Natural killer cell treated with Interleukin-12 subunit alpha and Interleukin-12 subunit beta and Interleukin-15 and Interleukin-18, amount 100 ng/mL, for 72 hours (primary cell): ENCODE measurements around the gene ATP8B4. TPM values are rescaled to one million over a fixed set of nuclear protein-coding genes. Genes with fewer than 3 reads are reported as not detected.

Experiments used
- ATAC-seq, 2 donors: fragments of 150-1000 bp; cut with Tn5 transposase in 1 of 2; sonication (Bioruptor Pico), chemical (Tn5 transposase) in 1 of 2; 2 replicates each; pipeline ENCODE4 v1.10.0; 2021
- DNase-seq: peaks from one replicate; pipeline ENCODE4 v3.0.0; 2022; ENCODE audit warnings: low spot score
- H3K27ac Mint-ChIP-seq, 2 donors: 1 replicate in 1 of 2; 2 replicates in 1 of 2; pipeline ENCODE4 v1.8.0; 2022; ENCODE audit warnings: mixed read lengths in 2 of 2, mild to moderate bottlenecking in 1 of 2, moderate library complexity in 1 of 2
- H3K27me3 Mint-ChIP-seq, 2 donors: 1 replicate in 1 of 2; 2 replicates in 1 of 2; pipeline ENCODE4 v1.8.0; 2022; ENCODE audit warnings: mixed read lengths in 2 of 2
- H3K36me3 Mint-ChIP-seq: one replicate; pipeline ENCODE4 v1.8.0; 2022; ENCODE audit warnings: mixed read lengths
- H3K4me1 Mint-ChIP-seq, 2 donors: 1 replicate in 1 of 2; 2 replicates in 1 of 2; pipeline ENCODE4 v1.8.0; 2022; ENCODE audit warnings: low read depth in 2 of 2, mixed read lengths in 2 of 2, mild to moderate bottlenecking in 1 of 2
- H3K4me3 Mint-ChIP-seq: one replicate; pipeline ENCODE4 v1.8.0; 2022; ENCODE audit warnings: mixed read lengths
- H3K9me3 Mint-ChIP-seq: 2 replicates; pipeline ENCODE4 v1.8.0; 2022; ENCODE audit warnings: mixed read lengths
- total RNA-seq, 2 donors: library from RNA; stranded (reverse); gene quantifications; one replicate each; pipeline ENCODE4 v1.2.3, GENCODE V29; 2022

ATP8B4 gene
- total RNA-seq, 2 donors from 2014 or later = 273 to 296 TPM

DNA sequence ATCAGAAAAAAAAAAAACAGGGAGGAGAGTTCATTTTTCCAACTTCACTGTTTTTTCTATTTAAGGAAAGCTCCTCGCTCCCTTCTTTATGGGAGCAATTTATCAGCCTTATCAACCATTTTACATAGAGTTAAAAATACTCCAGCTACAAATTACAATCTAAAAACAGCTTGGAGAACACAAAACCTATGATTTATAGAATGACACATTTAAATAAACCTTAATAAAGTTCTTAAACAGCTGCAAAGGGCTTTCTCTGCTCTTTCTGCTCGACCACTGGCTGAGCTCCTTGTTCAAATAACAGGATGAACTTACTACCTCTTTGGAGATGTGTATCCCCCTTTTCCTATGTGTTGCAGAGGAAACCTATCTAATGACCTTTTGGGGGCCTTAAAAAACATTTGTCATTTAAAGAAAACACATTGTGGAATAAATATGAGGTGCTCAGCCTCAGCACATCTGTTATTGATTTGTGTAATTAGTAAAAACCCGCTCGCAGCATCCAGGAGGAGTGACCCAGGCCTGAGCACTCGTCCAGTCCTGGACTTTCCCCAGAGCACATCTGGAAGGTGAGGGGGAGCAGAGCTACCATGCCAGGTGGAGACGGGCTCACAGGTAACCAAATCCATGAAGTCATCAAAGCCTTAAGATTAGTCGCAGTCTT is 231.2 kb downstream of the ATP8B4 start:
- H3K9me3 Mint-ChIP-seq = no peaks in the 10 kb centered on the region
- peaks cover 5 to 14% of the 10 kb centered on the region in 2 donors for H3K4me1 Mint-ChIP-seq
- no peak overlapping the region for H3K27ac Mint-ChIP-seq
- DNase-seq = no peak
- no peak for ATAC-seq
- peaks cover 27% of the 10 kb centered on the region for H3K36me3 Mint-ChIP-seq
- no peak overlapping the region for H3K4me3 Mint-ChIP-seq
- no peaks in the 10 kb centered on the region for H3K27me3 Mint-ChIP-seq

DNA sequence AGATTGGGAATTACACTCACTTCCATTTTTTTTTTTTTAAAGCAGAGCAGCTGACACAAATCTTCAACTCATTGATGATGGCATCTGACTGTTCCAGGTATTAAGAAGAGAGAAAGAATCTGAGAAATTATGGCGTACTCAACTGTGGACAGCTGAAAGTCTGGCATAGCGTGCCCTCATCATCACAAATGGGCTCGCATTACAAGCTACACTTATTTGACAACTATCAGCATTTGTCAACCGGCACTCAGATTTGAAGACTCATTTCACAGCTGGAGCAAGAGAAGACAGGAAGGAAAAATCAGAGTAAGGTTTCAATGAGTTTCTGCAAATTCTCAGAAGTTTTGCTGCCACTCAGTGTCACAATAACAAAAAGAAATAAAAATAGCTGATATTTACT is 235.9 kb downstream of the ATP8B4 start:
- no peaks in the 10 kb centered on the region for H3K27me3 Mint-ChIP-seq

GRCh38 chr15:49881866-49882265 is 237.2 kb downstream of the ATP8B4 start:
- Mint-ChIP-seq H3K4me1 (peaks cover 6 to 22% of the 10 kb centered on the region in 2 donors), H3K36me3 (peaks cover 25% of the 10 kb centered on the region), H3K4me3 (no peak overlapping the region), H3K27me3 (no peaks in the 10 kb centered on the region), H3K9me3 (no peaks in the 10 kb centered on the region), H3K27ac (peak overlapping the region in 1 of 2 donors; percentile 8)
- no peak for DNase-seq
- ATAC-seq = peak in 1 of 2 donors; percentile 11

More for the DNA sequence above, 235.9 kb downstream of the ATP8B4 start:
- Mint-ChIP-seq H3K36me3 (peaks cover 23% of the 10 kb centered on the region), H3K4me3 (no peak overlapping the region), H3K4me1 (peaks cover 5 to 21% of the 10 kb centered on the region in 2 donors), H3K9me3 (no peaks in the 10 kb centered on the region), H3K27ac (no peak overlapping the region)
- no peak for DNase-seq
- no peak for ATAC-seq

DNA sequence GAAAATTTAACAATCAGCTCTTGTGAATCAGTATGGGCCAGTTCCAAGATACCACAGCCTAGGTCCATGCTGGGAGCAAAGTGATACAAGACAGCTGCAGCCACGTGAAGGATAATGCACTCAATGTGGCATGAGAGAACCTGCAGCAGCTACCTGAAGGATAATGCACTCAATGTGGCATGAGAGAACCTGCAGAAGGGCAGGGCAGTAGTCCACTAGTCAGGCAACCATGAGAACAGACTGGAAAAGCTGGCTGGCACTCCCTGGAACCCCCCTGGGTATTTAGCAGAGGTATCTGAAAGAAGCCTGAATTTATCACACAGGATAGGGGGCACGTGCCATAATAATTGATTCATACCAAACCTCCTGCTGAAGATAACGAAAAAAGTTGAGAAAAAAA is 237.6 kb downstream of the ATP8B4 start:
- Mint-ChIP-seq H3K4me1 (peaks cover 10 to 25% of the 10 kb centered on the region in 2 donors), H3K27ac (no peak overlapping the region), H3K36me3 (peaks cover 29% of the 10 kb centered on the region)

GRCh38 chr15:49877873-49878521 is 241.0 kb downstream of the ATP8B4 start:
- DNase-seq (no peak), ATAC-seq (no peak)
- Mint-ChIP-seq H3K9me3 (no peaks in the 10 kb centered on the region), H3K4me1 (peaks cover 5 to 19% of the 10 kb centered on the region in 2 donors), H3K4me3 (no peak overlapping the region), H3K36me3 (peaks cover 50% of the 10 kb centered on the region), H3K27me3 (no peaks in the 10 kb centered on the region), H3K27ac (no peak overlapping the region)

More for the DNA sequence above, 237.6 kb downstream of the ATP8B4 start:
- H3K4me3 Mint-ChIP-seq = no peak overlapping the region
- DNase-seq (no peak), ATAC-seq (no peak)
- H3K9me3 Mint-ChIP-seq = no peaks in the 10 kb centered on the region
- no peaks in the 10 kb centered on the region for H3K27me3 Mint-ChIP-seq

DNA sequence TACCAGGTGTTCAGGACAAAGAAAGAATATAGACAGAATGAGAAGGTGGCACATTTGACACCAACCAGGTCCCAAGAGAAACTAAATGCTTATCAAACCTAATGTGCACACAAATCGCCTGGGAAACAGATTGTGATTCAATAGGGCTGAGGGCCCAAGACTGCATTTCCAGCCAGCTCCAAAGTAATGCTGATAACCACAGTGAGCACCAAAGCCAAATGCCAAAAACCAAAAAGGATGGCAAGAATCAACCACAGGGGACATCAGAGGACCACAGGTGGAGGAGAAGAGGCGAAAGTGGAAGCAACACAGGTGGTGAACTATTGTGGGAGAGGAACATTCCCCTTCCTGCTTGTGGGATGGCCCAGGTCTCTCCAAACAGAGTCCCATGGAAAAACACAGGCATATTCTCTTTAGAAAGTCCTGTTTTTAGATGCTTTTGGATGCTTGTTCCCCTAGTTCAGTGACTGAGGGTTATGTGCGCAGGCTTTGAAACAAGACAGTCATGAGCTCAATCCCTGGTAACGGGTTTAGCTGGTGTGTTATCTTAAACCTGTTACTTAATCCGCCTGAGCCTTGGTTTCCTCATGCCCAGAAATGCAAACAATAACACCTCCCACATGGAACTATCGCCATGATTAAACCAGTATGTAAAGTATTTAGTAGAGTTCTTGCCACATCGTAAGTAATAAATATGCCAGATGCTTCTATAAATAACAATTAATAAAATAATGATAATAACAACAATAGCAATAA is 241.7 kb downstream of the ATP8B4 start:
- Mint-ChIP-seq H3K27ac (peak overlapping the region; percentile 38 to 76), H3K4me1 (peaks cover 5 to 19% of the 10 kb centered on the region in 2 donors), H3K4me3 (no peak overlapping the region), H3K36me3 (peaks cover 48% of the 10 kb centered on the region), H3K9me3 (no peaks in the 10 kb centered on the region), H3K27me3 (no peaks in the 10 kb centered on the region)
- DNase-seq (no peak), ATAC-seq (no peak)

DNA sequence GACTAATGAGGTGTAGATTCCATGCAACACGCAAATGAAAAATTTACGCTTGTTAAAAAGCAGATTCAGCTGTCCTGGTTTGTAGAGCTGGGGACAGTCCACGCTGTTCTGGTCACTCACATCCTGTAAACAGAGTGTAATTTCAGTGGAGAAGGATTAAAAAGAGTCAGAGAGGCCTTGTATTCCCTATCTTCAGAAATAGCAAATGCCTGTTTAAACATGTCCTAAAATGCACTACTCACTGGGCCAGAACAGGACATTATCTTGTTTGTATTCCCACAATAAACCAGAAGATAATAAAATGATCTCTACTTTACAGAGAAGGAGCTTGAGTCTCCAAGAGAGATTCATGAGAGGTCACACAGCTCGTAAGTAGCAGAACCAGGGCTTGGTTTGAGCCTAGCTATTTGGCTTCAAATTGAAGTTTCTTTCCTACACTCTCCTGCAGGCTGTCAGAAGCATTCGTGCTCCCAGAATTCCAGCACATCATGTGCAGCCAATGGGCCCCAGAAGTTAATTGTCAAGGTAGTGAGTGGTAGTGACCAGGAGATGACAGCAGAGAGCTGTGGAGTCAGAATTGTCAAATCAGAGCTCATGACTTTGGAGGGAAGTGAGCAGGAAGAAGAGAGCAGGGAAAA is 242.5 kb downstream of the ATP8B4 start:
- DNase-seq = no peak
- Mint-ChIP-seq H3K27ac (peak overlapping the region; percentile 38 to 76), H3K36me3 (peaks cover 52% of the 10 kb centered on the region), H3K9me3 (no peaks in the 10 kb centered on the region), H3K4me1 (peaks cover 5 to 16% of the 10 kb centered on the region in 2 donors), H3K4me3 (no peak overlapping the region), H3K27me3 (no peaks in the 10 kb centered on the region)
- ATAC-seq = no peak

- Mint-ChIP-seq H3K27ac (peak overlapping the region in 1 of 2 donors; percentile 24), H3K36me3 (peaks cover 54% of the 10 kb centered on the region), H3K9me3 (no peaks in the 10 kb centered on the region), H3K4me1 (peaks cover 5 to 16% of the 10 kb centered on the region in 2 donors), H3K27me3 (no peaks in the 10 kb centered on the region), H3K4me3 (no peak overlapping the region)
- no peak for DNase-seq
- no peak for ATAC-seq
These were observed 243.6 kb downstream of the ATP8B4 start for GRCh38 chr15:49875392-49875791.

DNA sequence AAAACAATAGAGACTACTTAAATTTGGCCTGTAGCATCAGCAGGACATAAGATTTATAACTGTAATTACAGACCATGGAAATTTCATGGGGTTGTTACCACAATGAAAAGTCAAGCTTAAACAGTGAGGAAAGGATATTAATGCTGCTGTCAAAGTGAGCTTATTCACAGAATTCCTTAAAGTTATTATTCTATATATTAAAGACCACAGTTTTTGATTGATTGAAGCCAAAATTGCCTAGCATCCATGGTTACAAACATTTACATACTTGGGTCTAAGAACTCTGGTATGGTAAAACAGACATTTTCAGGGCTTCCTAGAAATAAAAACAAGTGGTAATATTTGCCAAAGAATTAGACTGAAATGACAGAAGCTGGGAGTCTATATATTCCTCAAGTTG is 248.6 kb downstream of the ATP8B4 start:
- no peaks in the 10 kb centered on the region for H3K9me3 Mint-ChIP-seq
- ATAC-seq (no peak), DNase-seq (no peak)
- no peak overlapping the region for H3K27ac Mint-ChIP-seq
- H3K27me3 Mint-ChIP-seq = no peaks in the 10 kb centered on the region
- H3K4me1 Mint-ChIP-seq = peaks cover 6 to 11% of the 10 kb centered on the region in 2 donors
- H3K36me3 Mint-ChIP-seq = peaks cover 60% of the 10 kb centered on the region
- H3K4me3 Mint-ChIP-seq = no peak overlapping the region

- H3K9me3 Mint-ChIP-seq = no peaks in the 10 kb centered on the region
- no peak for ATAC-seq
- peaks cover 46% of the 10 kb centered on the region for H3K36me3 Mint-ChIP-seq
These were observed 250.7 kb downstream of the ATP8B4 start for GRCh38 chr15:49868348-49868747.

DNA sequence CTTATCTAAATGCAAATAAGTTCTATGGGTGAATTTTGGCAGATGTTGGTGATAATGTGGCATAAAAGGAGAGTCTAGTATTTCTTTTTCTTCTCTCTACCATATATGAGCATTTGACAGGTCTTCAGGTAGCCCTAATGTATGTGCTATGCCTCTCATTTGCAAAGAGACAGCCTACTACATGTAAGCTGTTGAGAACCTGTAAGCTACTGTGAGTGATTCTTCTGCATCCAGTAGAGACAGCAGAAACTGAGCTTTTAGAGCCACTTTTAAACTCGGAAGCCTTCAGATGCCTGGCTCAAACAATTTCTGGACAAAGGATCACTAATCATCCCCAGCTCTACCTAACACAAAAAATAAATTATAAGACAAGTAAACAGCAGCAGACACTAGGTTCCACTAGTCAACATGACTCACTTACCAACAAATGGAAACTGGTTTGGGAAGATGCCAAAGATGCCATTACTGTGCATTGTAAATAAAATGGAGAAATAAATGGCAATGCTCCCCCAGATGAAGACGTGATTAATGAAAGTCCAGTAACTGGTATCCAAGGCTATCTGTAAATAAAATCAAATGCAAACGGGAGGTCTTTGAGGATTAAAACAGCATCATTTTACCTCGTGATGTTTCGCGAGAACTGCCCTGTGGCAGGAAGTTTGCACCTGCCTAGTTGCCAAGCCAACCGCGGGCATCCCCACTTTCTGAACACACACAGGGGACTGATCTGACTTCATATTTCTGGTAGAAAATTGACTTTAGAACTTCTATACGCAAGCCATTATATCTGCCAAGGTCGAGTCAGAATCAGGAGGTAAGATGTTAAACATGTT is 252.9 kb downstream of the ATP8B4 start:
- DNase-seq = no peak
- ATAC-seq = no peak
- no peaks in the 10 kb centered on the region for H3K27me3 Mint-ChIP-seq
- no peak overlapping the region for H3K4me3 Mint-ChIP-seq
- H3K4me1 Mint-ChIP-seq = peaks cover 10 to 18% of the 10 kb centered on the region in 2 donors
- no peaks in the 10 kb centered on the region for H3K9me3 Mint-ChIP-seq
- H3K36me3 Mint-ChIP-seq = peaks cover 42% of the 10 kb centered on the region
- no peak overlapping the region for H3K27ac Mint-ChIP-seq

More at GRCh38 chr15:49868348-49868747, 250.7 kb downstream of the ATP8B4 start:
- Mint-ChIP-seq H3K4me1 (peaks cover 3 to 11% of the 10 kb centered on the region in 2 donors), H3K4me3 (no peak overlapping the region), H3K27ac (no peak overlapping the region), H3K27me3 (no peaks in the 10 kb centered on the region)
- DNase-seq = no peak

DNA sequence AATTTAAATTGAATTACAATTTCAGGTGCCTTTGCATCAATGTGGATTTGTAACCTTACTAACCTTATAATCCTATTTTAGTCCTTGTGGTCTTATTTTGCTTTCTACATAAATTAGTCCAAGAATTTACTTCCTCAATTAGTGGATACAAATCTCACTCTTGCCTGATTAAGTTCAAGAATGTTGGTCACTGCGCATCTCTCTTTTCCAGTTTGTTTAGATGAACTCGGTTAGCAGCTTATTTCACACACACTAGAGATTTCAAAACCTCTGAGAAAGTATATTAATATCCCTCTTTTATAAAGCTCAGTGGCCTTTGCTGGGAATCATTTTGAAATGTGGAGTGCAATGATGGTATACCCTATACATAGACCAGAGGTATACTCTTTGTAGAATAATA is 254.8 kb downstream of the ATP8B4 start:
- no peak for ATAC-seq

More for the DNA sequence above, 254.8 kb downstream of the ATP8B4 start:
- H3K27ac Mint-ChIP-seq = no peak overlapping the region
- H3K4me1 Mint-ChIP-seq = peaks cover 10 to 18% of the 10 kb centered on the region in 2 donors
- no peak for DNase-seq
- H3K4me3 Mint-ChIP-seq = no peak overlapping the region
- no peaks in the 10 kb centered on the region for H3K27me3 Mint-ChIP-seq
- H3K9me3 Mint-ChIP-seq = no peaks in the 10 kb centered on the region
- peaks cover 39% of the 10 kb centered on the region for H3K36me3 Mint-ChIP-seq
